Measurements from ENCODE around the gene ZRANB2.

Gene ZRANB2

DNA sequence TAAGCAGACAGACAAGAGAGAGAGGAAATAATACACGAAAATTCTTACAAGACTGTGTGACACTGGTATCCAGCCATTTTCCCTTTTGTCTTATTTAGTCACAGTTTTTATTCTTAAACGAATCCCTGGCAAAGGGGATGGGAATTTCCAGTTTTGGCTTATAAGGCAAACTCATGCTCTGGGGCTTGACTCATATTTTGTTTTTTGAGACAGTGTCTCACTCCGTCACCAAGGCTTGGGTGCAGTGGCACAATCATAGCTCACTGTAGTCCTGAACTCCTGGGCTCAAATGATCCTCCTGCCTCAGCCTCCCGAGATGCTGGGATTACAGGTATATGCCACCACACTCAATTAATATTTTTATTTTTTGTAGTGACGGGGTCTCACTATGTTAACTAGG lies 65.1 kb downstream of the ZRANB2 start:
- no peak for DNase-seq (ENCODE audit: extremely low read depth, insufficient read length)
- H3K4me3 ChIP-seq (replicated peaks; ENCODE audit: low read depth, low read length): no peak overlapping the region
- H3K27me3 ChIP-seq (replicated peaks; ENCODE audit: control insufficient read depth, insufficient read depth, low read length): no peaks in the 10 kb centered on the region
- TF ChIP-seq, protein P1, sequence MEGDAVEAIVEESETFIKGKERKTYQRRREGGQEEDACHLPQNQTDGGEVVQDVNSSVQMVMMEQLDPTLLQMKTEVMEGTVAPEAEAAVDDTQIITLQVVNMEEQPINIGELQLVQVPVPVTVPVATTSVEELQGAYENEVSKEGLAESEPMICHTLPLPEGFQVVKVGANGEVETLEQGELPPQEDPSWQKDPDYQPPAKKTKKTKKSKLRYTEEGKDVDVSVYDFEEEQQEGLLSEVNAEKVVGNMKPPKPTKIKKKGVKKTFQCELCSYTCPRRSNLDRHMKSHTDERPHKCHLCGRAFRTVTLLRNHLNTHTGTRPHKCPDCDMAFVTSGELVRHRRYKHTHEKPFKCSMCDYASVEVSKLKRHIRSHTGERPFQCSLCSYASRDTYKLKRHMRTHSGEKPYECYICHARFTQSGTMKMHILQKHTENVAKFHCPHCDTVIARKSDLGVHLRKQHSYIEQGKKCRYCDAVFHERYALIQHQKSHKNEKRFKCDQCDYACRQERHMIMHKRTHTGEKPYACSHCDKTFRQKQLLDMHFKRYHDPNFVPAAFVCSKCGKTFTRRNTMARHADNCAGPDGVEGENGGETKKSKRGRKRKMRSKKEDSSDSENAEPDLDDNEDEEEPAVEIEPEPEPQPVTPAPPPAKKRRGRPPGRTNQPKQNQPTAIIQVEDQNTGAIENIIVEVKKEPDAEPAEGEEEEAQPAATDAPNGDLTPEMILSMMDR (IDR thresholded peaks at IDR 0.05; ENCODE audit: insufficient read depth, low read length, poor library complexity, severe bottlenecking): no peak
- H3K36me3 ChIP-seq (ENCODE audit: control insufficient read depth, insufficient read depth, low read length): no peaks in the 10 kb centered on the region

DNA sequence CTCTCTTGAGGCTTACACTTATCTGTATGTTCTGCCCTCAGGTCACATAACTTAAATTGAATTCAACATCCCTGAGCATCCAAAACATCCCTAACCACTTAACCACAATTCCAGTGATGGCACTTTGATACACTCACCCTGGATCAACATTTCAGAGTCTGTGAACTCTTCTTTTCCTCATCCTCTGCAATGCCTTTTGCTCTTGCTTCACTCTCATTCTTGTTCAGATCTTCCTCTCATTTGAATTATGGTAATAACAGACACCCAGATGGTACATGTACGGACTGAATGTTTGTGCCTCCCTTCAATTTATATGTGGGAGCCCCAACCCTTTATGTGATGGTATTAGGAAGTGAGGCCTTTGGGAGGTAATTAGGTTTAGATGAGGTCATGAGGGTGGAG lies 66.7 kb downstream of the ZRANB2 start:
- no peak for DNase-seq (ENCODE audit: extremely low read depth, insufficient read length)
- TF ChIP-seq, protein P1 (IDR thresholded peaks at IDR 0.05; ENCODE audit: insufficient read depth, low read length, poor library complexity, severe bottlenecking): no peak
- no peak overlapping the region for H3K4me3 ChIP-seq (replicated peaks; ENCODE audit: low read depth, low read length)
- H3K36me3 ChIP-seq (ENCODE audit: control insufficient read depth, insufficient read depth, low read length): no peaks in the 10 kb centered on the region
- no peaks in the 10 kb centered on the region for H3K27me3 ChIP-seq (replicated peaks; ENCODE audit: control insufficient read depth, insufficient read depth, low read length)
